Kidney epithelial cell (primary cell): ENCODE measurements around the gene RBM28. TPM values are rescaled to one million over a fixed set of nuclear protein-coding genes. Genes with fewer than 3 reads are reported as not detected.

ENCODE experiments used
- DNase-seq: peaks from one replicate; pipeline ENCODE4 v3.0.0-alpha.2; 2010; ENCODE audit warnings: low read depth
- H3K27me3 ChIP-seq: 2 replicates; pipeline ENCODE4 v1.6.0; 2011; ENCODE audit warnings: low read length; ENCODE audit not compliant: control insufficient read depth, insufficient read depth
- H3K36me3 ChIP-seq: 2 replicates; pipeline ENCODE4 v1.5.1; 2011; ENCODE audit warnings: low read length; ENCODE audit not compliant: control insufficient read depth, insufficient read depth
- H3K4me3 ChIP-seq: 2 replicates; pipeline ENCODE4 v1.5.1; 2011; ENCODE audit warnings: low read depth, mild to moderate bottlenecking, control low read depth, low read length
- total RNA-seq: library from RNA; depleted of rRNA; stranded (reverse); fragments of >200 nt; gene quantifications from 2 replicates; pipeline ENCODE4 v1.2.3, GENCODE V29; 2015
- TF ChIP-seq, protein P1 (sequence below): IDR thresholded peaks from 2 replicates; pipeline ENCODE4 v1.5.1; 2011; ENCODE audit warnings: mild to moderate bottlenecking, moderate library complexity, low read length, control low read depth, inconsistent platforms; ENCODE audit not compliant: insufficient read depth, poor library complexity, severe bottlenecking

Gene RBM28
- total RNA-seq, 1 donor from 2014 or later = 25.9 TPM

DNA sequence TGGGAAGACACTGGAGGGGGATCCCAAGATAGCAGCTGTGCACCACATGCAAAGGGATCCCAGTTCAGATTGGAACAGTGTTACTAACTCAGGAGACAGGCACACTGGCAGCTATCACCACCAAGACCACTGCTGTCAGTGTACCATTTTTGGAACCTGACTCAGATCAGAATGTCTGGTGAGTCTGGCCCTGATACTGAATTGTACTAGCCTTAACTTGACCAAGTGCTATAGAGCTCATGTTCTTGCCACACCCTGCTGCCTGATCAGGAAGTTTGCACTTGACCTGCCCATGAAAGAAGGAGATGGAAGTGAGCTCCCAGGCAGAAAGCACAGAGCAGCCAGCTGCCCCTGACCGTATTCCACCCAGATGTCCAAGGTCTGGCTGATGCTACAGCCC, 22.6 kb upstream of the RBM28 start:
- Histone ChIP-seq H3K4me3 (no peak overlapping the region), H3K36me3 (no peaks in the 10 kb centered on the region), H3K27me3 (peaks cover 25% of the 10 kb centered on the region)
- DNase-seq = no peak
- TF ChIP-seq, protein P1, sequence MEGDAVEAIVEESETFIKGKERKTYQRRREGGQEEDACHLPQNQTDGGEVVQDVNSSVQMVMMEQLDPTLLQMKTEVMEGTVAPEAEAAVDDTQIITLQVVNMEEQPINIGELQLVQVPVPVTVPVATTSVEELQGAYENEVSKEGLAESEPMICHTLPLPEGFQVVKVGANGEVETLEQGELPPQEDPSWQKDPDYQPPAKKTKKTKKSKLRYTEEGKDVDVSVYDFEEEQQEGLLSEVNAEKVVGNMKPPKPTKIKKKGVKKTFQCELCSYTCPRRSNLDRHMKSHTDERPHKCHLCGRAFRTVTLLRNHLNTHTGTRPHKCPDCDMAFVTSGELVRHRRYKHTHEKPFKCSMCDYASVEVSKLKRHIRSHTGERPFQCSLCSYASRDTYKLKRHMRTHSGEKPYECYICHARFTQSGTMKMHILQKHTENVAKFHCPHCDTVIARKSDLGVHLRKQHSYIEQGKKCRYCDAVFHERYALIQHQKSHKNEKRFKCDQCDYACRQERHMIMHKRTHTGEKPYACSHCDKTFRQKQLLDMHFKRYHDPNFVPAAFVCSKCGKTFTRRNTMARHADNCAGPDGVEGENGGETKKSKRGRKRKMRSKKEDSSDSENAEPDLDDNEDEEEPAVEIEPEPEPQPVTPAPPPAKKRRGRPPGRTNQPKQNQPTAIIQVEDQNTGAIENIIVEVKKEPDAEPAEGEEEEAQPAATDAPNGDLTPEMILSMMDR = no peak

DNA sequence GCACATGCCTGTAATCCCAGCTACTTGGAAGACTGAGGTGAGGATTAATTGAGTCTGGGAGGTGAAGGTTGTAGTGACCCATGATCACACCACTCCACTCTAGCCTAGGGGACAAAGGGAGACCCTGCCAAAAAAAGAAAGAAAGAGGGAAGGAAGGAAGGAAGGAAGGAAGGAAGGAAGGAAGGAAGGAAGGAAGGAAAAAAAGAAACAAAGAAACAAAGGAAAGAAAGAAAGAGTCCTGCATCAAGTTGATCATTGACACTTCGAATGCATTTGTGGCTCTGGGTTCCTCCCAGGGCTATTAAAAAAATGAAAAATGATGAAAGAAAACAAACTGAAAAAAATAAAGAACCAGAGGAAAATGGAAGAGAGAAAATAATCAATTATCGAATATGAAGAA, 21.7 kb upstream of the RBM28 start:
- H3K27me3 ChIP-seq = peaks cover 33% of the 10 kb centered on the region
- TF ChIP-seq, protein P1 = no peak

DNA sequence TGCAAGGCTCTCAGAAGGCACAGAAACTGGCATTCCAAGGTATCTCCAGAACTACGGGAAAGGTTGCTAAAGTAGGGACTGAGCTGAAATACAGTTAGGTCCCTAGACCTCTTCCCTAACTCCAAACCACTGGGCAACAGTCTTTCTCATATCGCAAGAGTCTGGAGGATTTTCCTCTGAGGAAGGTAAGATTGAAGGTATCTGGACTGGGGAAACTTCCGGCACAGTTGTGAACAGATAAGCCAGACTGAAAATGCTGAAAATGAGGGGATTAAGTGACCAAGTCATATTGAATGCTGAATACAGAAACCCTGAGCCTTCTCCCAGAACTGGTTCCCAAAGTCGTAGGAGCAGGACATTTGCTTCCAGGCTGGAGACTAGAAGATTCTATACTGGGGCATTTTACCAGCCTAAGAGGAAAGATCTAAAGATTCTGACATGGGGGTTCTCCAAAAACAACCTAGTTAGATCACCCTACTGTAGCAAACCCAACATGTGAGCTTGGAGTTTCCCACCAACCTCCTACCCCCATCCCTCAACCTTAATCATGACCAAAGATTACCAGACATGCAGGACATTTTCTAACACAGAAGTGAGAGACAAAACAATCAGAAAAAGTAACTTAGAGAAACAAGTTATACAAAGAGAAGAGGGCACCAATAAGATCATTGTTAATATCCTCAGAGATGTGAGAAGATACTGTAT, 20.6 kb upstream of the RBM28 start:
- Histone ChIP-seq H3K27me3 (peaks cover 44% of the 10 kb centered on the region), H3K36me3 (no peaks in the 10 kb centered on the region), H3K4me3 (no peak overlapping the region)
- DNase-seq = no peak
- TF ChIP-seq, protein P1 = no peak

More for the DNA sequence above, 21.7 kb upstream of the RBM28 start:
- Histone ChIP-seq H3K36me3 (no peaks in the 10 kb centered on the region), H3K4me3 (no peak overlapping the region)
- no peak for DNase-seq

DNA sequence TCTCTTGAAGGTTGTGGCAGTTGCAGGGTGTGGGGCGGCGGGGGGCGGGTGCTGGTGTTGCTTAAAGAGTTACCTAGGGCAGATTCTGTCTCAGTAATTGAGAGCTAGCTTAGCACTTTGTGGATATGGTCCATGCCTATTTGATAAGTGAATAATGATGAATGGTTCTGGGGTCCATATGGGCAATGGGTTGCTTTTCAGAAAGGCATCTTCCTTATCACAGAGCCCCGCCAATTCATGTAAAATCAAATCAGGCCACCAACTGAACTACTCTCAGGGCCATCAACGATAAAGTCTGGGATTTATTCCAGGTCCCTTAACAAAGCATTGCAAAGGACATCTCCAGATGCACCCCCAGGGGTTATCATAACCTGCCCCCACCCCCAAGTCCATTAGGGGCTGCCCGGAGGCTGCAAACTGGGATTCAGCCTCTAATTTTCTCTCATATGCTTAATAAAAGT, 19.6 kb upstream of the RBM28 start:
- TF ChIP-seq, protein P1 = no peak
- H3K27me3 ChIP-seq = peaks cover 53% of the 10 kb centered on the region
- DNase-seq = no peak

DNA sequence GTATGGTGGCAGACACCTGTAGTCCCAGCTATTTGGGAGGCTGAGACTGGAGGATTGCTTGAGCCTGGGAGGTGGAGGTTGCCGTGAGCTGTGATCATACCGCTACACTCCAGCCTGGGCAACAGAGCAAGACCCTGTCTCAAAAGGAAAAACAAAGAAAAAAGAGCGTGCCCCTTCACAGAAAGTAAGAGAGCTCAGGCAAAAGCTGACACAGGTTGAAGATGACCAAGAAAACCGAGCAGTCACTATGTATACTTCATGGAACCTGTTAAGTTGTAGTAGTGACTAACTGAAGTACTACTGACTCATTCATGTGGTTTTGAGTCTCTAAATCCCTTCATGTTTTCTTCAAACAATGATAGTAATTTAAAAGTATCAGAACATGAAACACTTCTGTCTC, 19.0 kb upstream of the RBM28 start:
- Histone ChIP-seq H3K36me3 (no peaks in the 10 kb centered on the region), H3K27me3 (peaks cover 59% of the 10 kb centered on the region), H3K4me3 (no peak overlapping the region)
- TF ChIP-seq, protein P1 = no peak
- no peak for DNase-seq

More for the DNA sequence above, 19.6 kb upstream of the RBM28 start:
- Histone ChIP-seq H3K36me3 (no peaks in the 10 kb centered on the region), H3K4me3 (no peak overlapping the region)
